HG02885 (cell line): ENCODE results near the gene SPRR2E.
"Not testable (repeated sequence)": the region's sequence is repeated elsewhere in the genome, so short reads cannot be mapped to it uniquely, and the experiment has no call there.

Experiments
- ATAC-seq: cut with Tn5 transposase; IDR thresholded peaks from one replicate; pipeline ENCODE4 v1.9.1; 2021; ENCODE audit warnings: mild to moderate bottlenecking; ENCODE audit not compliant: unreplicated experiment, poor library complexity

Gene SPRR2E

DNA sequence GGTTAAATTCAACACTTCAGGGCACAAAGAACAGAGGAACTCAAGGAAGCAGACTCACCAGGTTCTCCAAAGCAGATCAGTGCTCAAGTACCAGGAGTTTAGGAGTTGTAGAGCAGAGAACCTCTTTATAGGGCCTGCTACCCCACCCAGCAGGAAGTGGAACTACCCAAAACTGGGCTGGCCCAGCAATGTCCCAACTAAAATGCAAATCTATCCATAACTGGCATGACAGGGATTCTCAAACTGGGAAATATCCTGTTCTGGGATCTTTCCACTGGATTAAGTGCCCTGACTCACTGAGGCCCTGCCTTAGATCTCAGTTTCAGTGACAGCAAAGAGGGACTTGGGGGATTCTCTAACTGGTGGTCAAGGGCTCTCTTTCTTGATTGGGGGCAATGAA is at the start of gene SPRR2E:
SPRR2E (minus strand) TSS at position 101 of the 400 bp plus-strand sequence. CDS start 775 bp downstream, outside the sequence.
- no peak for ATAC-seq

DNA sequence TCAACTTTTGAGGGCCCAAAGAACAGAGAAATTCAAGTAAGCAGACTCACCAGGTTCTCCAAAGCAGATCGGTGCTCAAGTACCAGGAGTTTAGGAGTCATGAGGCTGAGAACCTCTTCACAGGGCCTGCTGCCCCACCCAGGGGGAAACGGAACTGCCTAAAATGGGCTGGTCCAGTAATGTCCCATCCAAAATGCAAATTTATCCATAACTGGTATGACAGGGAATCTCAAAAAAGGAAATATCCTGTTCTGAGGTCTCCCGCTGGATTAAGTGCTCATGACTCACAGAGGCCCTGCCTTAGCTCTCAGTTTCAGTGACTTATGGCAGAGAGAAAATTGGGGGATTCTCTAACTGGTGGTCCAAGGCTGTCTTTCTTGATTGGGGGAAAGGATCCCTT is 47.1 kb upstream of the SPRR2E start:
- no peak for ATAC-seq

DNA sequence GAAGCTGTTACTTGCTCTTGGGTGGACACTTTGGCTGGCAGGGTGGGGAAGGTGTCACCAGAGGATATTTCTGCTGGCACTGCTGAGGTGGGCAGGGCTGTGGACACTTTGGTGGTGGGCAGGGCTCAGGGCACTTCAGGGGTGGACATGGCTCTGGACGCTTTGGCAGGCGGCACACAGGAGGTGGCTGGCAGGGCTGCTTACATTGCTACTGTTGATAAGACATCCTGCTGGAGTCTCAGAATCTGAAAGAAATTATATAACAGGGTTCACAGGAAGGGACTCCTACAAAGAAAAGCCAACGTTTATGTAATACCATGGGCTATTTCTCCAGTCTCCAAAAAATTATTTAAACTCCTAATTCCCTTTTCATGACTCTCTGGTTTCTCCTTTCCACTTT is 46.2 kb upstream of the SPRR2E start:
- ATAC-seq: no peak

DNA sequence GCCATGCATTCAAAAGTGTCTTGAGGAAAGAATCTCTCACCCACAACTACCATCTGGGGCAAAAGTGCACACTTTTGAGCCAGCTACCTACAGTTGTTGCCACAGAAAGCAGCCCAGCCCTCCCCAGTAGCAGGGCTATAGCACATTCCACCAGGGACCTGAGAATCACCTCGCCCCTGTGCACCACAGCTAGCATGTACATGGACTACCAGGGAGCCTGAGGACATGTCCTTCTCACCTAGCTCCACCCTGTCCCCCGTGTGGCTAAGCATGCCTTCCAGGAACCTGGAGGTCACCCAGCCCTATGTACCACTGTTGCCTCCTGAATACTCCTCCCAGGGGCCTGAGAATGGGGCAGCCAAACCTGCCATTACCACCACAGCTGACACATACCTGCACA is 39.4 kb upstream of the SPRR2E start:
- ATAC-seq: no peak

DNA sequence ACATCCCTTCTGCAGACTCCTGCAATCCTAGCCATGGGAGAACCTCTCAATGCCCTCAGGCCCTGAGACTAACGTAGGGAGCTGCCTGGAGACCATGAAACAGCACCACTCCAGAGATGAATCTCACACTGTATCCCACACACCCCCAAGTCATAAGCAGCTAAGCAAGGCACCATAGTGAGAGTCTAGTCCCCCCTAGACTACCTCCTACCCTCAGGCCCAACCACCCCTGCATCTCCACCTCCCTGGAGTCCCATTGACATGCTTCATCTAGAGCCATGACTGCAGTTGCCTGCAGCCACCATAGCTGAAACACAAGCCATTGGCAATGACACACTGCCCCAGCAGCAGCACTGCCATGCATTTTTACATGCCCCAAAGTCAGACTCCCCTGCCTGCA is 38.9 kb upstream of the SPRR2E start:
- no peak for ATAC-seq

DNA sequence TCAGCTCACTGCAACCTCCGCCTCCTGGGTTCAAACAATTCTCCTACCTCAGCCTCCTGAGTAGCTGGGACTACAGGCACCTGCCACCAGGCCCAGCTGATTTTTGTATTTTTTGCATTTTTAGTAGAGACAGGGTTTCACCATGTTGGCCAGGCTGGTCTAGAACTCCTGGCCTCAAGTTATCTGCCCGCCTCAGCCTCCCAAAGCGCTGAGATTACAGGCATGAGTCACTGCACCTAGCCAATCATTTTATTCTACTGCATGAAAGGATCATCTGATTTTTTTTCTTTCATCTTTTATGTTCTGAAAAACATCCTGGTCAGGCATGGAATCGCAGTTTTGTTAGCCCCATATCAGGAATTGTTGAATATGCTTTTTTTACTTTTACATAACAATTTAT is 34.4 kb upstream of the SPRR2E start:
- ATAC-seq: not testable (repeated sequence)

DNA sequence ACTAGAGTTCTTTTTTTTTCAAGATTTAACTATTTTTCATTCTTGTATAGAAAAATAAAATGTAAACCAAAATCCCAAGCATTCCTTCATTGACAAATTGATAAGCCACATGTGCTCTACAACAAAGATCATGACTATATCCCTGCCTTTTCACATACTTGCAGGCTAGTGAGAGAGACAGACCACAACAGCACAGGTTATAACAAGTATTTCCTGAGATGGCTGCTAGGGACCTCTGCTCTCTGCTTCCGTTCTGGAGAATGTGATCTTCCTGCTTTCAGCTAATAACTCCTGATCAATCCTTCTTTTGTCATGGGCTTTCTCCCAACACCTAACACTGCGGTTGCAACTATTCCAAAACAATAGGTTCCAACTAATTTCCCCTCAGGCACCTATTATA is 33.0 kb upstream of the SPRR2E start:
- no peak for ATAC-seq

DNA sequence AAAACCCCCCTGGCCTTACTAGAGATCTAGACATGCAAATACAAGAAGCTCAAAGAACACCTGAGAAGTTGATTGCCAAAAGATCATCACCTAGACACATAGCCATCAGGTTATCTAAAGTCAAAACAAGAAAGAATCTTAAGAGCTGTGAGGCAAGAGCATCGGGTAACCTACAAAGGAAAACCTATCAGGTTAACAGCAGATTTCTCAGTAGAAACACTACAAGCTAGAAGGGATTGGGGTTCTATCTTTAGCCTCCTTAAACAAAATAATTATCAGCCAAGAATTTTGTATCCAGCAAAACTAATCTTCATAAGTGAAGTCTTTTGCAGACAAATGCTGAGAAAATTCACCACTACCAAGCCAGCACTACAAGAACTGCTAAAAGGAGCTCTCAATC is 31.2 kb upstream of the SPRR2E start:
- ATAC-seq: no peak

DNA sequence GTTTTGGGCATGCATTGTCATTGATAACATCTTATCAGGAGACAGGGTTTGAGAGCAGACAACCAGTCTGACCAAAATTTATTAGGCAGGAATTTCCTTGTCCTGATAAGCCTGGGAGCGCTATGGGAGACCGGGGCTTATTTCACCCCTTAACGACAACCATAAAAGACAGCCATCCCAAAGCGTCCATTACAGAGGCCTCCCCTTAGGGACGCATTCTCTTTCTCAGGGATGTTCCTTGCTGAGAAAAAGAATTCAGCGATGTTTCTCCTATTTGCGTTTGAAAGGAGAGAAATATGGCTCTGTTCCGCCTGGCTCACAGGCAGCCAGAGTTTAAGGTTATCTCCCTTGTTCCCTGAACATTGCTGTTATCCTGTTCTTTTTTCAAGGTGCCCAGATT is 29.5 kb upstream of the SPRR2E start:
- ATAC-seq: not testable (repeated sequence)

DNA sequence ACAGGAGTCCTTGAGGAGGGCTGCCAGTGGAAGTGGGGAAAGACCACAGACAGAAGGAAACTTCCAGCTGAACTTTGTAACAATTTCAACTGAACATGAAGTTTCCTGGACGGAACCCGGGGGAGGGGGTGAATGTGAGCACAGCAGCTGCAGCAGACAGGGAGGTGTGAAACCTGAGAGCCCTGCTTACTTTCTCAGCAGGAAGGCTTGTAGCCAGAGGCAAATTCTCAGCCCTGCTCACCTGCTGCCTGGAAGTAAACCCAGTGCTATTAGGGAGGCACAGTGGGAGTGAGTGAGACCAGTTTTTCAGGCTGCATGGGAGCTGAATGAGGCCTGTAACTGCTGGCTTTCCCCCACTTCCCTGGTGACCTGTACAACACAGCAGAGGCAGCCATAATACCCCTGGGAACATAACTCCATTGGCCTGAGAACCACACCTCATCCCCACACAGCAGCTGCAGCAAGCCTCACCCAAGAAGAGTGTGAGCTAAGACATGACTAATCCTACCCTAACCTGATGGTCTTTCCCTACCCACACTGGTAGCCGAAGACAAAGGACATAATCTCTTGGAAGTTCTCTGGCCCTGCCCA is 28.6 kb upstream of the SPRR2E start:
- no peak for ATAC-seq

DNA sequence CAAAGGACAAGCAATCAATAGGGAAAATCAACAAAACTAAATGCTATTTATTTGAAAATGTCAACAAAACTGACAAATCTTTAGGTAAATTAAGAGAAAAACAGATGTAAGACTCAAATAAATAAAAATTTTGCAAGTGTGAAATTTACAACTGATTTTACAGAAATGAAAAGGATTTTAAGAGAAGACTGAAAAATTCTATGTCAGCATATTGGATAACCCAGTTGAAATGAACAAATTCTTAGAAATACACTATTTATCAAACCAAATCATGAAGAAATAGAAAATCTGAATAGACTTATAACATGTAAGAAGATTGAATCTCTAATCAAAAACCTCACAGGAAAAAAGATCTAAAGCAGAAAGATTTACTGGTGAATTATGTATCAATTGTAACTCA is 26.6 kb upstream of the SPRR2E start:
- ATAC-seq: no peak

DNA sequence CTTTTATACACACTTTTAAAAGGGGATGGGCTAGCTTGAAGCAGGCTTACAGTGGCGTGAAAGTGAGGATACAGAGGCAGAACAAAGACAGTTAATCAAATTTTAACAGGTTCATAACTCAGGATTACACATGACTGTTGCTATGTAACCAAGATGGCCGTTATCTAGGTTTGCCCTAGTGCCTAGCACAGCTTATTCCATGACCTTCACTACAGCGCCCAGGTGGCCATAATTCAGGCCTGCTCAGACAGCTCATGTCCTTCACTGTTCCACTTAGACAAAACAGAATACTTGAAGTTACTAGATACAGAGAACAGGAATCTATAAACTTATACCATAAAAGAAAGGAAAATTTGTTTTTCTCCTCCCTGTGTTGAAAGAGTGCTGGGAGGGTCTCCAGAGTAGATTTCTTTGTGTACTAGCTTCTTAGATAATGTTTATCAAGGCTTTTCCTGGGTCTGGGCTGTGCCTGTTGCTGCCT is 25.2 kb upstream of the SPRR2E start:
- no peak for ATAC-seq

DNA sequence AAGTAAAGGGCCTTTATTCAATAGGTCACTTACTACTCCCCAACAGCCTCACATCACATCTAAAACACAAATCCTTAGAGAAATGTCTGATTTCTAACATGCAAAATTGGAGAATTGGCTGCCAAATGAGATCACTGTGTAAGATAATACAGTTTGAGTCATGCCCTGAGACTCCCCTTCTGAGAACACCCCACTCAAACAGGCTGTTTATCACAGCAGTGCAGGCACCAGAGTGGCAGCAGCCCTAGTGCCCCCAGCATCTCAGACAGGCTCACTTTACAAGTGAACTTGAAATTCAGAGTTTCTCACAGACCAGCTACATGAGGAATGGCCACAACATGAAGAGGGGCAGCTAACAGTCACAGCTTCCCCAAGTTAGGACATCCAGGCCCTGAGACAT is 20.9 kb upstream of the SPRR2E start:
- not testable (repeated sequence) for ATAC-seq

DNA sequence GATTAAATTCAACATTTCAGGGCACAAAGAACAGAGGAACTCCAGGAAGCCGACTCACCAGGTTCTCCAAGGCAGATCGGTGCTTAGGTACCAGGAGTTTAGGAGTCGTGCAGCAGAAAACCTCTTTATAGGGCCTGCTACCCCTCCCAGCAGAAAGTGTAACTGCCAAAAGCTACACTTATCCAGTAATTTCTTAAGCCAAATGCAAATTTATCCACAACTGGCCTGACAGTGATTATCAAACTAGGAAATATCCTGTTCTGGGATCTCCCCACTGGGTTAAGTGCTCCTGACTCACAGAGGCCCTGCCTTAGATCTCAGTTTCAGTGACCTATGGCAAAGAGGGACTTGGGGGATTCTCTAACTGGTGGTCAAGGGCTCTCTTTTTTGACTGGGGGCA is 19.1 kb upstream of the SPRR2E start, which contains the start of gene SPRR2F:
SPRR2F (minus strand) TSS at position 101 of the 400 bp plus-strand sequence. CDS start 783 bp downstream, outside the sequence.
- no peak for ATAC-seq

DNA sequence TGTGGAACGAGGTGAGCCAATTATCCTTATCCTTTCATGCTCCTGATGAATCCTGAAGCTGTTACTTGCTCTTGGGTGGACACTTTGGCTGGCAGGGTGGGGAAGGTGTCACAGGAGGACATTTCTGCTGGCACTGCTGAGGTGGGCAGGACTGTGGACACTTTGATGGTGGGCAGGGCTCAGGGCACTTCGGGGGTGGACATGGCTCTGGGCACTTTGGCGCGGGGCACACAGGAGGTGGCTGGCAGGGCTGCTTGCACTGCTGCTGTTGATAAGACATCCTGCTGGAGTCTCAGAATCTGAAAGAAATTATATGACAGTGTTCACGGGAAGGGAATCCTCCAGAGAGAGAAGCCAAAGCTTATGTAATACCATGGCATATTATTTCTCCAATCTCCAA is 18.1 kb upstream of the SPRR2E start:
- not testable (repeated sequence) for ATAC-seq

DNA sequence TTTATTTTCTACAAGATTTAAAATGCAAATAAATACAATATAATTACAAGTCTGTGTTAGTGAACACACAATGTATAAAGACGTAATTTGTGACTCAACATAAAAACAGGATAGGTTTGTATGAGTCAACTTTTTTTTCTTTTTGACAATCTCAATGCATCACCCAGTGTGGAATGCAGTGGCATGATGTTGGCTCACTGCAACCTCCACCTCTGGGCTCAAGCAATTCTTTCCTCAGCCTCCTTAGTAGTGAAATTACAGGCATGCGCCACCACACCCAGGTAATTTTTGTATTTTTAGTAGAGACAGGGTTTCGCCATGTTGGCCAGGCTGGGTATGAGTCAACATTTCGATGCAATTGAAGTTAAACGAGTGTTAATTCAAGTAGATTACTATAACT is 5.9 kb upstream of the SPRR2E start:
- ATAC-seq: no peak

DNA sequence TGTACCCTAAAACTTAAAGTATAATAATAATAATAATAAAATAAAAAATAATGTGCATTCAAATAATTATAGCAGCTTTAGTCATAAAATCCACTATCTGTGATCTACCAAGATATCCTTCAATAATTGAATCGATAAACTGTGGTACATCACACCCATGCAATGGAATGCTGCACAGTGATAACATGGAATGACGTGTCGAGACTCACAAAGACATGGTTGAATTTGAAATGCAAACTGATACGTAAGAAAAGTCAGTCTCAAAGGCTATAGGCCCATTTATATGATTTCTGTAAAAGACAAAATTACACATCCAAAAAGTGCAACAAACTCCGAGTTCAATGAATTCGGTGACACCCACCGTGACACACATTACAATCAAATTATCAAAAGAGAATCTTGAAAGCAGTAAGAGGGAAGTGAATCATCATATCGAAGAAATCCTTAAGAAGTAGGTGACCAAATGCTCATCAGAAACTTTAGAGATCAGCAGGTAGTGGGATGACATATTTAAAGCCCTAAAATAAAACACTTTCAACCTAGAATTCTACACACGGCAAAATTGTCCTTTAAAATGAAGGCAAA is 5.2 kb upstream of the SPRR2E start:
- no peak for ATAC-seq

DNA sequence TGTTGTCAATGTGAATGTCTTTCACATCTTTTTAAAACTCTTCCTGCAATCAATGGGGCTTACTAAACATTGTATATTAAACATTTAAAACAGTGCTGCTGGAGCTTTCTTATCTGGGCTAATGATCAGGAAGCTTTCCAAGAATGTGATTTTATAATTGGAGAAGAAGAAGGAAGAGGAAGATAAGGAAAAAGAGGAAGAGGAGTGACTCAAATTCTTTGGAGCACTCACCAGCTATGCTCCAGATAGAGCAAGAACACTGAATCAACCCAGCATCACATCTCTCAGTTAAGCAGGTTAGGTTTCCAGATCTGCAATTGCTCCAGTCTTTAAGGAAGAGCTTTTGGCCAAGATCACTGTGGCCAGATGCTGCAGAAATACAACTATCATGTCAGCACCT is 1.4 kb upstream of the SPRR2E start:
- no peak for ATAC-seq

DNA sequence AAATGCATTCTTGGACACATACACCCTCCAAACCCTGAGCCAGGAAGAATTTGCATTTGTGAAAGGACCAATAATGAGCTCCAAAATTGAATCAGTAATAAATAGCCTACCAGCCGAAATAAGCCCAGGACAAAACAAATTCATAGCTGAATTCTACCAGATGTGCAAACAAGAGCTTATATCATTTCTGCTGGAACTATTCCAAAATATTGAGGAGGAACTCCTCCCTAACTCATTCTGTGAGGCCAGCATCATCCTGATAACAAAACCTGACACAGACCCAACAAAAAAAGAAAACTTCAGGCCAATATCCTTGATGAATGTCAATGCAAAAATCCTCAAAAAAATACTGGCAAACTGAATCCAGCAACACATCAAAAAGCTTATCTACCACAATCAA is 6.7 kb downstream of the SPRR2E start:
- no peak for ATAC-seq

DNA sequence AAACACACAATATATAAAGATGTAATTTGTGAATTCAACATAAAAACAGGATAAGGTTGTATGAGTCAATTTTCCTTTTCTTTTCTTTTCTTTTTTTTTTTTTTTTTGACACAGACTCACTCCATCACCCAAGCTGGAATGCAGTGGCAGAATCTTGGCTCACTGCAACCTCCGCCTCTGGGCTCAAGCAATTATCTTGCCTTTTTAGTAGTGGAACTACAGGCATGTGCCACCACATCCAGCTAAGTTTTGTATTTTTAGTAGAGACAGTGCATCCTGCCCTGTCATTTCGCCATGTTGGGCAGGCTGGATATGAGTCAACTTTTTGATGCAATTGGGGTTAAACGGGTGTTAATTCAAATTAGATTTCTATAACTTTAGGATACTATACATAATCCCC is 12.6 kb downstream of the SPRR2E start:
- no peak for ATAC-seq

DNA sequence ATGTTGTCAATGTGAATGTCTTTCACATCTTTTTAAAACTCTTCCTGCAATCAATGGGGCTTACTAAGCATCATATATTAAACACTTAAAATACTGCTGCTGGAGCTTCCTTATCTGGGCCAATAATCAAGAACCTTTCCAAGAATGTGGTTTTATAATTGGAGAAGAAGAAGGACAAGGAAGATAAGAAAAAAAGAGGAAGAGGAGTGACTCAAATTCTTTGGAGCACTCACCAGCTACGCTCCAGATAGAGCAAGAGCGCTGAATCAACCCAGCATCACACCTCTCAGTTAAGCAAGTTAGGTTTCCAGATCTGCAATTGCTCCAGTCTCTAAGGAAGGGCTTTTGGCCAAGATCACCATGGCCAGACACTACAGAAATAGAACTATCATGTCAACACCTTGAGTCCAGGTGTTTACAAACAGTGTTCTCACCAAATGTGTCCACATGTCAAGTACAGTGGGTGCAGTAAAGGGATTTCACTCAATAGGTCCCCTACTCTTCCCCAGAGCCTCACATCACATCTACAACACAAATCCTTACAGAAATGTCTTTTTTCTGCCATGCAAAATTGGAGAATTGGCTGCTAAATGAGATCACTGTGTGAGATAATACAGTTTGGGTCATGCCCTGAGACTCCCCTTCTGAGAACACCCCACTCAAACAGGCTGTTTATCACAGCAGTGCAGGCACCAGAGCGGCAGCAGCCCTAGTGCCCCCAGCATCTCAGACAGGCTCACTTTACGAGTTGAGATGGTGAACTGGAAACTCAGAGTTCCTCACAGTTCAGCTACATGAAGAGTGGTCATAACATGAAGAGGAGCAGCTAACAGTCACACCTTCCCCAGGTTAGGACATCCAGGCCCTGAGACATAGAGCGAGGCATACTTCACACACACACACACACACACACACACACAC is 21.3 kb downstream of the SPRR2E start:
- ATAC-seq: no peak
